WTC11 (cell line): Measurements from ENCODE around the gene IL2RG. TPM values are rescaled to one million over a fixed set of nuclear protein-coding genes. Genes with fewer than 3 reads are reported as not detected.

Source experiments
- ATAC-seq: fragments of 200-7000 bp; cut with Tn5 transposase; 2 replicates; pipeline ENCODE4 v1.10.0; 2021; ENCODE audit warnings: mild to moderate bottlenecking, moderate library complexity
- CTCF ChIA-PET: fragments of 300-600 bp; sonication (Branson Sonifier 250); formaldehyde crosslinking; loops from one replicate; lab custom pipeline; 2021; ENCODE audit warnings: antibody characterized with exemption; lab: Charles Lee
- POLR2A ChIA-PET: fragments of 350-600 bp; sonication (Branson Sonifier 250); formaldehyde crosslinking; loops from one replicate; lab custom pipeline; 2021; ENCODE audit warnings: antibody characterized with exemption; lab: Charles Lee
- DNase-seq: peaks from one replicate; pipeline ENCODE4 v3.0.0; 2021; ENCODE audit warnings: low spot score
- H3K27ac Mint-ChIP-seq: 2 replicates; pipeline ENCODE4 v1.8.0; 2021; ENCODE audit warnings: mixed read lengths
- H3K27me3 Mint-ChIP-seq: 2 replicates; pipeline ENCODE4 v1.8.0; 2021; ENCODE audit warnings: low read depth, mild to moderate bottlenecking, moderate library complexity, mixed read lengths
- H3K36me3 Mint-ChIP-seq: 2 replicates; pipeline ENCODE4 v1.8.0; 2021; ENCODE audit warnings: mixed read lengths
- H3K4me1 Mint-ChIP-seq: 2 replicates; pipeline ENCODE4 v1.8.0; 2022; ENCODE audit warnings: mixed read lengths
- H3K4me3 Mint-ChIP-seq: 2 replicates; pipeline ENCODE4 v1.8.0; 2021; ENCODE audit warnings: mild to moderate bottlenecking, moderate library complexity, mixed read lengths
- H3K9me3 Mint-ChIP-seq: 2 replicates; pipeline ENCODE4 v1.8.0; 2021; ENCODE audit warnings: mixed read lengths
- ATF2 ChIP-seq: sonication (generic); formaldehyde crosslinking; IDR thresholded peaks from 2 replicates; pipeline ENCODE4 v1.8.1; 2022; ENCODE audit warnings: low read depth, missing genetic modification reagents, borderline replicate concordance
- EMX1 ChIP-seq: fragments of 250-450 bp; sonication (Bioruptor Pico); IDR thresholded peaks from 2 replicates; pipeline ENCODE4 v1.8.0; 2021; ENCODE audit warnings: mild to moderate bottlenecking
- FOXK1 ChIP-seq: sonication (generic); formaldehyde crosslinking; IDR thresholded peaks from 2 replicates; pipeline ENCODE4 v1.8.0; 2022; ENCODE audit warnings: mild to moderate bottlenecking, moderate library complexity, missing genetic modification reagents
- FOXP1 ChIP-seq: sonication (generic); formaldehyde crosslinking; IDR thresholded peaks from 2 replicates; pipeline ENCODE4 v1.8.0; 2022; ENCODE audit warnings: missing genetic modification reagents, mild to moderate bottlenecking, moderate library complexity, borderline replicate concordance
- HMGA2 ChIP-seq: fragments of 250-450 bp; sonication (Bioruptor Pico); IDR thresholded peaks from 2 replicates; pipeline ENCODE4 v1.4.0; 2021; ENCODE audit warnings: mild to moderate bottlenecking, moderate library complexity
- MAX ChIP-seq: sonication (generic); formaldehyde crosslinking; IDR thresholded peaks from 2 replicates; pipeline ENCODE4 v1.8.0; 2022; ENCODE audit warnings: mild to moderate bottlenecking, missing genetic modification reagents
- NFE2L1 ChIP-seq: sonication (generic); formaldehyde crosslinking; IDR thresholded peaks from 2 replicates; pipeline ENCODE4 v1.8.1; 2023; ENCODE audit warnings: missing genetic modification reagents
- RORB ChIP-seq: fragments of 250-450 bp; sonication (Bioruptor Pico); IDR thresholded peaks from 2 replicates; pipeline ENCODE4 v1.9.0; 2021; ENCODE audit warnings: mild to moderate bottlenecking
- SOX15 ChIP-seq: fragments of 250-450 bp; sonication (Bioruptor Pico); IDR thresholded peaks from 2 replicates; pipeline ENCODE4 v1.9.0; 2021; ENCODE audit warnings: mild to moderate bottlenecking
- TEAD4 ChIP-seq: sonication (generic); formaldehyde crosslinking; IDR thresholded peaks from 2 replicates; pipeline ENCODE4 v1.8.0; 2022; ENCODE audit warnings: mild to moderate bottlenecking, missing genetic modification reagents
- ZBTB21 ChIP-seq: sonication (generic); formaldehyde crosslinking; IDR thresholded peaks from 2 replicates; pipeline ENCODE4 v1.8.1; 2023; ENCODE audit warnings: mild to moderate bottlenecking, missing genetic modification reagents, borderline replicate concordance
- ZNF121 ChIP-seq: sonication (generic); formaldehyde crosslinking; IDR thresholded peaks from 2 replicates; pipeline ENCODE4 v1.8.0; 2023; ENCODE audit warnings: missing genetic modification reagents
- ZNF138 ChIP-seq: sonication (generic); formaldehyde crosslinking; conservative IDR thresholded peaks from 2 replicates; pipeline ENCODE4 v1.8.1; 2022; ENCODE audit warnings: mild to moderate bottlenecking, moderate library complexity, missing genetic modification reagents
- ZNF219 ChIP-seq: sonication (generic); formaldehyde crosslinking; IDR thresholded peaks from 2 replicates; pipeline ENCODE4 v1.8.0; 2023; ENCODE audit warnings: missing genetic modification reagents, mild to moderate bottlenecking, borderline replicate concordance
- ZNF423 ChIP-seq: fragments of 250-450 bp; sonication (Bioruptor Pico); IDR thresholded peaks from 2 replicates; pipeline ENCODE4 v2.1.2; 2022; ENCODE audit warnings: mild to moderate bottlenecking, moderate library complexity
- ZNF671 ChIP-seq: fragments of 250-450 bp; sonication (Bioruptor Pico); IDR thresholded peaks from 2 replicates; pipeline ENCODE4 v1.8.0; 2021; ENCODE audit warnings: mild to moderate bottlenecking
- total RNA-seq: library from RNA; stranded (reverse); gene quantifications from 3 replicates; pipeline ENCODE4 v1.2.3, GENCODE V29; 2021
- TF ChIP-seq, protein P1 (sequence below): fragments of 250-450 bp; sonication (Bioruptor Pico); IDR thresholded peaks from 2 replicates; pipeline ENCODE4 v1.8.0; 2021; ENCODE audit warnings: mild to moderate bottlenecking
- TF ChIP-seq, protein P2 (sequence below): fragments of 250-450 bp; sonication (Bioruptor Pico); IDR thresholded peaks from 2 replicates; pipeline ENCODE4 v2.1.2; 2022; ENCODE audit warnings: mild to moderate bottlenecking, moderate library complexity
- TF ChIP-seq, protein P3 (sequence below): sonication (generic); formaldehyde crosslinking; IDR thresholded peaks from 2 replicates; pipeline ENCODE4 v1.8.1; 2023; ENCODE audit warnings: mild to moderate bottlenecking, missing genetic modification reagents, moderate library complexity

Gene IL2RG
- total RNA-seq, 1 experiment from 2014 or later, result 1.2 TPM

DNA sequence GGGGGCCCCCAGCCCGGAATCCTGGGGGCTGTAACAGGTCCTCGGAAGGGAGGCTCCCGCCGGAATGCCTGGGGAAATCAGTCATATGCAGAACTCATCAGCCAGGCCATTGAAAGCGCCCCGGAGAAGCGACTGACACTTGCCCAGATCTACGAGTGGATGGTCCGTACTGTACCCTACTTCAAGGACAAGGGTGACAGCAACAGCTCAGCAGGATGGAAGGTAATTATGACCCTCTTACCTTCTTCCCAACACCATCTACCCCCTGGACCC is 14.7 kb downstream of the IL2RG start (continued):
- TF ChIP-seq, protein P1, sequence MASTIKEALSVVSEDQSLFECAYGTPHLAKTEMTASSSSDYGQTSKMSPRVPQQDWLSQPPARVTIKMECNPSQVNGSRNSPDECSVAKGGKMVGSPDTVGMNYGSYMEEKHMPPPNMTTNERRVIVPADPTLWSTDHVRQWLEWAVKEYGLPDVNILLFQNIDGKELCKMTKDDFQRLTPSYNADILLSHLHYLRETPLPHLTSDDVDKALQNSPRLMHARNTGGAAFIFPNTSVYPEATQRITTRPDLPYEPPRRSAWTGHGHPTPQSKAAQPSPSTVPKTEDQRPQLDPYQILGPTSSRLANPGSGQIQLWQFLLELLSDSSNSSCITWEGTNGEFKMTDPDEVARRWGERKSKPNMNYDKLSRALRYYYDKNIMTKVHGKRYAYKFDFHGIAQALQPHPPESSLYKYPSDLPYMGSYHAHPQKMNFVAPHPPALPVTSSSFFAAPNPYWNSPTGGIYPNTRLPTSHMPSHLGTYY (CRISPR knock-in tag), result no peak
- TF ChIP-seq, protein P2, sequence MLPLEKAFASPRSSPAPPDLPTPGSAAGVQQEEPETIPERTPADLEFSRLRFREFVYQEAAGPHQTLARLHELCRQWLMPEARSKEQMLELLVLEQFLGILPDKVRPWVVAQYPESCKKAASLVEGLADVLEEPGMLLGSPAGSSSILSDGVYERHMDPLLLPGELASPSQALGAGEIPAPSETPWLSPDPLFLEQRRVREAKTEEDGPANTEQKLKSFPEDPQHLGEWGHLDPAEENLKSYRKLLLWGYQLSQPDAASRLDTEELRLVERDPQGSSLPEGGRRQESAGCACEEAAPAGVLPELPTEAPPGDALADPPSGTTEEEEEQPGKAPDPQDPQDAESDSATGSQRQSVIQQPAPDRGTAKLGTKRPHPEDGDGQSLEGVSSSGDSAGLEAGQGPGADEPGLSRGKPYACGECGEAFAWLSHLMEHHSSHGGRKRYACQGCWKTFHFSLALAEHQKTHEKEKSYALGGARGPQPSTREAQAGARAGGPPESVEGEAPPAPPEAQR (CRISPR knock-in tag), result no peak
- TF ChIP-seq ZNF121, result no peak
- no peak for TF ChIP-seq HMGA2
- TF ChIP-seq, protein P3, sequence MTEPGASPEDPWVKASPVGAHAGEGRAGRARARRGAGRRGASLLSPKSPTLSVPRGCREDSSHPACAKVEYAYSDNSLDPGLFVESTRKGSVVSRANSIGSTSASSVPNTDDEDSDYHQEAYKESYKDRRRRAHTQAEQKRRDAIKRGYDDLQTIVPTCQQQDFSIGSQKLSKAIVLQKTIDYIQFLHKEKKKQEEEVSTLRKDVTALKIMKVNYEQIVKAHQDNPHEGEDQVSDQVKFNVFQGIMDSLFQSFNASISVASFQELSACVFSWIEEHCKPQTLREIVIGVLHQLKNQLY, result no peak
- no peak for TF ChIP-seq ZNF138 (CRISPR knock-in tag)

DNA sequence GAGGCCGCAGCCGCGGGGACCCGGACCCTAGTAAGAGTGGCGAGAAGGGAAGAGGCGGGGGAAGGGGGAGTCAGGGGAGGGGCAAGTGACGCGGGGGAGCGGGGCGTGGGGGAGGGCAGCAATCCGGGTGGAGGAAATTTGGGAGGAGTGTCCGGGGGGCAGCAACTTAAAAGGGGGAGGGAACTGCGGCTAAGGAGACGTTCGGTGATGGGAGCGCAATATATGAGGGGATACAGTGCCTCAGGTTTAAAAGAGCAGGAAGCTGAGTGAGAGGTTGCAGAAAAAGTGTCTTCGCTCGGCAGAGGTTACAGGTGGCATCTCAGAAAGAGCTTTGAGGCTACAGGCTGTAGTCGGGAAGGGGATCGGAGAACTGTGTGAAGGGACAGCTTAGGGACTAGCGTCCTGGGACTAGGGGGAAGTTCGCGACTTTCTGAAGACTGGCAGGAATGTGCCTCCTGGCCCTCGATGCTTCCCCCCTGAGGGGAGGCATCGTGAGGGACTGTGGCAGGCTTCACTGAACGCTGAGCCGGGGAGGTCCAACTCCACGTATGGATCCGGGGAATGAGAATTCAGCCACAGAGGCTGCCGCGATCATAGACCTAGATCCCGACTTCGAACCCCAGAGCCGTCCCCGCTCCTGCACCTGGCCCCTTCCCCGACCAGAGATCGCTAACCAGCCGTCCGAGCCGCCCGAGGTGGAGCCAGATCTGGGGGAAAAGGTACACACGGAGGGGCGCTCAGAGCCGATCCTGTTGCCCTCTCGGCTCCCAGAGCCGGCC is 15.2 kb downstream of the IL2RG start:
- Mint-ChIP-seq H3K27me3 (no peaks in the 10 kb centered on the region; the same call in 1 of the 2 replicates), H3K36me3 (no peaks in the 10 kb centered on the region), H3K27ac (peak overlapping the region; percentile 99), H3K4me1 (peaks cover 43% of the 10 kb centered on the region), H3K9me3 (no peaks in the 10 kb centered on the region), H3K4me3 (peak overlapping the region; percentile 99)
- peak; percentile 24 for DNase-seq
- CTCF ChIA-PET, result no interaction called here
- POLR2A ChIA-PET, result interaction anchor here (0.9 kb wide), 1 partner anchor 28 kb away, joined by 11 read pairs; the partner anchor contains the start of gene SNX12
- ATAC-seq, result peak; percentile 24
- TF ChIP-seq ZNF219 (CRISPR knock-in tag), result no peak
- TF ChIP-seq ZBTB21 (CRISPR knock-in tag), result no peak
- TF ChIP-seq SOX15 (CRISPR knock-in tag), result no peak
- TF ChIP-seq, protein P3, result no peak
- TF ChIP-seq FOXP1 (CRISPR knock-in tag), result no peak
- no peak for TF ChIP-seq ATF2 (CRISPR knock-in tag)
- no peak for TF ChIP-seq NFE2L1
- no peak for TF ChIP-seq FOXK1 (CRISPR knock-in tag)
- no peak for TF ChIP-seq RORB (CRISPR knock-in tag)
- no peak for TF ChIP-seq ZNF671 (CRISPR knock-in tag)
- TF ChIP-seq MAX, result no peak
- no peak for TF ChIP-seq ZNF423 (CRISPR knock-in tag)

GRCh38 chrX:71095555-71095980 is 15.8 kb downstream of the IL2RG start, which contains the start of gene FOXO4:
FOXO4 (plus strand) TSS chrX:71095851; CDS start chrX:71096529, 678 bp downstream.
- Mint-ChIP-seq H3K4me3 (peak within 1 kb of the TSS; percentile 99), H3K27ac (peak within 1 kb of the TSS; percentile 99), H3K4me1 (peaks cover 38% of the 10 kb centered on the region), H3K27me3 (no peaks in the 10 kb centered on the region; the same call in 1 of the 2 replicates), H3K36me3 (no peaks in the 10 kb centered on the region), H3K9me3 (no peaks in the 10 kb centered on the region)
- ATAC-seq (peak; percentile 67), DNase-seq (peak; percentile 90)
- TF ChIP-seq EMX1 (CRISPR knock-in tag) (no peak), ZNF423 (CRISPR knock-in tag) (no peak), FOXK1 (CRISPR knock-in tag) (peak; percentile 77), TEAD4 (no peak)
- ChIA-PET POLR2A (interaction anchor here (0.9 kb wide), 1 partner anchor 28 kb away, joined by 11 read pairs; the partner anchor contains the start of gene SNX12), CTCF (no interaction called here)
